Skeletal muscle cell (primary cell): ENCODE measurements around the gene SSTR3.
A peak's percentile ranks its signal among the peaks of the same experiment; 100 is the strongest.

Experiments
- DNase-seq: peaks from one replicate; pipeline ENCODE4 v3.0.0-alpha.2; 2010; ENCODE audit warnings: low read depth
- H3K4me3 ChIP-seq: 2 replicates; pipeline ENCODE4 v1.5.1; 2011; ENCODE audit warnings: low read depth, mild to moderate bottlenecking, control low read depth, low read length, moderate library complexity

The SSTR3 gene

GRCh38 chr22:37199760-37200108 lies 12.5 kb downstream of the SSTR3 start:
- H3K4me3 ChIP-seq = peak overlapping the region; percentile 34
- DNase-seq = no peak

GRCh38 chr22:37199103-37199759 lies 13.0 kb downstream of the SSTR3 start:
- DNase-seq = peak; percentile 85
- peak overlapping the region; percentile 79 for H3K4me3 ChIP-seq

GRCh38 chr22:37198258-37199102 lies 13.8 kb downstream of the SSTR3 start:
- peak overlapping the region; percentile 79 for H3K4me3 ChIP-seq
- no peak for DNase-seq

- DNase-seq = no peak
- H3K4me3 ChIP-seq = no peak overlapping the region
These were observed 14.6 kb downstream of the SSTR3 start for GRCh38 chr22:37197451-37198257.

- no peak for DNase-seq
- no peak overlapping the region for H3K4me3 ChIP-seq
These were observed 15.5 kb downstream of the SSTR3 start for GRCh38 chr22:37196539-37197450.

GRCh38 chr22:37195921-37196320 lies 16.4 kb downstream of the SSTR3 start:
- no peak overlapping the region for H3K4me3 ChIP-seq
- no peak for DNase-seq

GRCh38 chr22:37194750-37195149 lies 17.5 kb downstream of the SSTR3 start:
- H3K4me3 ChIP-seq = no peak overlapping the region
- DNase-seq = no peak

- no peak overlapping the region for H3K4me3 ChIP-seq
- no peak for DNase-seq
These were observed 18.6 kb downstream of the SSTR3 start for GRCh38 chr22:37193629-37194191.

GRCh38 chr22:37192741-37193140 lies 19.5 kb downstream of the SSTR3 start:
- no peak overlapping the region for H3K4me3 ChIP-seq
- no peak for DNase-seq

- no peak for DNase-seq
- H3K4me3 ChIP-seq = no peak overlapping the region
These were observed 20.1 kb downstream of the SSTR3 start for GRCh38 chr22:37192204-37192603.

- H3K4me3 ChIP-seq = no peak overlapping the region
- DNase-seq = no peak
These were observed 22.0 kb downstream of the SSTR3 start for GRCh38 chr22:37190262-37190780.

- DNase-seq = no peak
- H3K4me3 ChIP-seq = no peak overlapping the region
These were observed 23.3 kb downstream of the SSTR3 start for GRCh38 chr22:37188901-37189466.

GRCh38 chr22:37187891-37188761 lies 24.2 kb downstream of the SSTR3 start, which contains the start of gene C1QTNF6:
Gene C1QTNF6, minus strand, starts transcription at chr22:37188247. Its CDS starts 34 bp downstream, at chr22:37188213.
- peak within 1 kb of the TSS; percentile 44 for H3K4me3 ChIP-seq
- no peak for DNase-seq

GRCh38 chr22:37187552-37187890 lies 24.8 kb downstream of the SSTR3 start:
- H3K4me3 ChIP-seq = peak overlapping the region; percentile 44
- DNase-seq = no peak

GRCh38 chr22:37186997-37187522 lies 25.2 kb downstream of the SSTR3 start:
- DNase-seq = no peak
- H3K4me3 ChIP-seq = peak overlapping the region; percentile 44

GRCh38 chr22:37186228-37186996 lies 25.9 kb downstream of the SSTR3 start:
- no peak overlapping the region for H3K4me3 ChIP-seq
- peak; percentile 60 for DNase-seq
